ENCODE results near the gene CNTRL.

The CNTRL gene

DNA sequence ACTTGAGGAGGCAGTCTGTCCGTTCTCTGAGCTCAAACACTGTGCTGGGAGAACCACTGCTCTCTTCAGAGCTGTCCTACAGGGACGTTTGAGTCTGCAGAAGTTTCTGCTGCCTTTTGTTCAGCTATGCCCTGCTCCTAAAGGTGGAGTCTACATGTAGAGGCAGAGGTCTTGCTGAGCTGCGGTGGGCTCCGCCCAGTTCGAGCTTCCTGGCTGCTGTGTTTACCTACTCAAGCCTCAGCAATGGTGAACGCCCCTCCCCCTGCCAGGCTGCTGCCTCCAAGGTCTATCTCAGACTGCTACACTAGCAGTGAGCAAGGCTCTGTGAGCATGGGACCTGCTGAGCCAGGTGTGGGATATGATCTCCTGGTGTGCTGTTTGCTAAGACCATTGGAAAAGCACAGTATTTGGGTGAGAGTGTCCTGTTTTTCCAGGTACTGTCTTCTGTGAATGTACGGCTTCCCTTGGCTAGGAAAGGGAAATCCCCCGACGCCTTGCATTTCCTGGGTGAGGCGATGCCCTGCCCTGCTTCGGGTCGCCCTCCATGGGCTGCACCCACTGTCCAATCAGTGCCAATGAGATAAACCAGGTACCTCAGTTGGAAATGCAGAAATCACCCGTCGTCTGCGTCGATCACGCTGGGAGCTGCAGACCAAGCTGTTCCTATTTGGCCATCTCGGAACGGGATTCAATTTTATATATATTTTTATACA lies 58.5 kb downstream of the CNTRL start:
- Histone ChIP-seq H3K9me3 (ENCODE audit: control insufficient read depth, low read length) (no peaks in the 10 kb centered on the region), H3K4me3 (ENCODE audit: extremely low read depth, insufficient read depth, low read length, poor library complexity, severe bottlenecking) (no peak overlapping the region), H3K27ac (ENCODE audit: low read depth, low read length, severe bottlenecking) (no peak overlapping the region), H3K36me3 (ENCODE audit: control insufficient read depth, insufficient read depth, low read length) (peaks cover 9% of the 10 kb centered on the region), H3K4me1 (ENCODE audit: control insufficient read depth, insufficient read depth, low read length, poor library complexity, severe bottlenecking) (no peaks in the 10 kb centered on the region)
- WGBS, 2 experiments (ENCODE audit: insufficient coverage in 2 of 2), result 83 to 87% methylated on average over 15 to 16 of the region's 19 CpGs

DNA sequence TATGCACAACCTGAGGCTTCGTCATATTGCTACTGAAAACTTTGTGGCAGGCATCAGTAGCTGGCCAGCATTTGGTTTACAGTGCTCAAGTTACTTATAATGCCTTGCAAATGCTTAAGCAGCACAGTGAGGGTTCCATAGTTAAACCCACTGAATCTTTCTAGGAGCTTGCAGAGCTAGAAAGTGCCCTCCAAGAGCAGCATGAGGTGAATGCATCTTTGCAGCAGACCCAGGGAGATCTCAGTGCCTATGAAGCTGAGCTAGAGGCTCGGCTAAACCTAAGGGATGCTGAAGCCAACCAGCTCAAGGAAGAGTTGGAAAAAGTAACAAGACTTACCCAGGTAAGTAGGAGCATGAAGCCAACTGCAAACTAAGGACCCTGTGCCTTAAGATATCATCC lies 60.9 kb downstream of the CNTRL start:
- WGBS, 2 experiments (ENCODE audit: insufficient coverage in 2 of 2), result 70 to 83% methylated on average over 2 of the region's 2 CpGs
- H3K36me3 ChIP-seq (ENCODE audit: control insufficient read depth, insufficient read depth, low read length), result peaks cover 16% of the 10 kb centered on the region

DNA sequence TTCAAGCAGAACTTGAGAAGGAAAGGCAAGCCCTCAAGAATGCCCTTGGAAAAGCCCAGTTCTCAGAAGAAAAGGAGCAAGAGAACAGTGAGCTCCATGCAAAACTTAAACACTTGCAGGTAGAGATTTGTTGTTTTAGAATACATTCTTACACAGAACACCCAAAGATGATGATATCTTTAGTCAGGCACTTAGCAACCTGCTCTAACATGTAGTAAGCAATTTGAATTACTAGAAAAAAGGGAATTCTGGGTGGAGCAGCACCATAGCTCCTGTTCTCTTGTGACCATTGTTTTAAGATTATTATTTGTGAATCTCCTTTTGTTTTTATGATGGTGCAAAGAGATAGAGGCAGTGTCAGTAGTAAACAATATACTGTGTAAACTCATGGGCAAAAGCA lies 63.8 kb downstream of the CNTRL start:
- Histone ChIP-seq H3K36me3 (ENCODE audit: control insufficient read depth, insufficient read depth, low read length) (peaks cover 36% of the 10 kb centered on the region), H3K4me3 (ENCODE audit: extremely low read depth, insufficient read depth, low read length, poor library complexity, severe bottlenecking) (no peak overlapping the region)

More for the DNA sequence above, 60.9 kb downstream of the CNTRL start:
- no peak overlapping the region for H3K27ac ChIP-seq (ENCODE audit: low read depth, low read length, severe bottlenecking)
- H3K4me3 ChIP-seq (ENCODE audit: extremely low read depth, insufficient read depth, low read length, poor library complexity, severe bottlenecking), result no peak overlapping the region
- peaks cover 5% of the 10 kb centered on the region for H3K4me1 ChIP-seq (ENCODE audit: control insufficient read depth, insufficient read depth, low read length, poor library complexity, severe bottlenecking)
- H3K9me3 ChIP-seq (ENCODE audit: control insufficient read depth, low read length), result no peaks in the 10 kb centered on the region

DNA sequence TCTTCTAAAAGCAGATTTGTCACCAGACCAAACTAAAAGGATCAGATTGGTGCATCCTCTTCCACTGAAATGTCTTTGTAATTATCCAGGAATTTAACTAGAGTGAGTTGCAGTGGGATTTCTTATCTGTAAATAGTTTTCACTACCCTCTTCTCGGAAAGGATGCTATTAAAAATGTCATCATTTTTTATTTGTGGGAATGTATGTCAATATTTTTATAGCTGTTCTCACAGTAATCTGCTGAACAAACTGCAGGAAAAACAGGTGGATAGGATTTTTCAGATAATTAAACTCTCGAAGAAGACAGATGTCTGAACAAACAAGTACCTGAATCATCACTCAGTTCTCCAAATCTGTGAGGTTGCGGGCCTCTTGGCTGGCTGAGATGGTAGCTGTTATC lies 64.2 kb downstream of the CNTRL start:
- Histone ChIP-seq H3K4me1 (ENCODE audit: control insufficient read depth, insufficient read depth, low read length, poor library complexity, severe bottlenecking) (peaks cover 5% of the 10 kb centered on the region), H3K36me3 (ENCODE audit: control insufficient read depth, insufficient read depth, low read length) (peaks cover 38% of the 10 kb centered on the region), H3K9me3 (ENCODE audit: control insufficient read depth, low read length) (no peaks in the 10 kb centered on the region), H3K4me3 (ENCODE audit: extremely low read depth, insufficient read depth, low read length, poor library complexity, severe bottlenecking) (no peak overlapping the region), H3K27ac (ENCODE audit: low read depth, low read length, severe bottlenecking) (no peak overlapping the region)
- WGBS, 2 experiments (ENCODE audit: insufficient coverage in 2 of 2), result 83 to 100% methylated on average over 1 of the region's 3 CpGs

More for the DNA sequence above, 63.8 kb downstream of the CNTRL start:
- Histone ChIP-seq H3K9me3 (ENCODE audit: control insufficient read depth, low read length) (no peaks in the 10 kb centered on the region), H3K27ac (ENCODE audit: low read depth, low read length, severe bottlenecking) (no peak overlapping the region), H3K4me1 (ENCODE audit: control insufficient read depth, insufficient read depth, low read length, poor library complexity, severe bottlenecking) (peaks cover 5% of the 10 kb centered on the region)

DNA sequence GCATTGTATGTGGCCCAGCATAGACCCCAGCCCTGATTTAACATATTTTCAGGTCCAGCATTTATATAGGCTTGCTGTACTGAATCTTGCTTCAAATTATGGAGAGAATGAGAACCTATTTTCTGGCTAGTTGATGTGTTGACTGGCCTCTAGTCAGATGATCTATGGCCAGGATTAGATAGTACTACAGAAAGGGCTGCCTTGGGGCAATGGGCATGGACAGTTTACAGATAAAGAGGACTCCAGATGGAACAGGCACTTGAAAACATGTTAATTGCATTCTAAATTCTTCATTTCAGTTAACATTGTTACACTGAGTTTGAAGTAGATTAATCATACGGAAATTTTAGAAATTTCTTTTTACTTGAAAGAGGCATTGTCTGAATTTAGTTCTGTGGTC lies 65.4 kb downstream of the CNTRL start:
- peaks cover 5% of the 10 kb centered on the region for H3K4me1 ChIP-seq (ENCODE audit: control insufficient read depth, insufficient read depth, low read length, poor library complexity, severe bottlenecking)
- peaks cover 46% of the 10 kb centered on the region for H3K36me3 ChIP-seq (ENCODE audit: control insufficient read depth, insufficient read depth, low read length)
- H3K4me3 ChIP-seq (ENCODE audit: extremely low read depth, insufficient read depth, low read length, poor library complexity, severe bottlenecking), result no peak overlapping the region
- H3K9me3 ChIP-seq (ENCODE audit: control insufficient read depth, low read length), result no peaks in the 10 kb centered on the region
- no CpG with 5 or more reads among the region's 1 CpG for WGBS, 2 experiments (ENCODE audit: insufficient coverage in 2 of 2)
- no peak overlapping the region for H3K27ac ChIP-seq (ENCODE audit: low read depth, low read length, severe bottlenecking)

DNA sequence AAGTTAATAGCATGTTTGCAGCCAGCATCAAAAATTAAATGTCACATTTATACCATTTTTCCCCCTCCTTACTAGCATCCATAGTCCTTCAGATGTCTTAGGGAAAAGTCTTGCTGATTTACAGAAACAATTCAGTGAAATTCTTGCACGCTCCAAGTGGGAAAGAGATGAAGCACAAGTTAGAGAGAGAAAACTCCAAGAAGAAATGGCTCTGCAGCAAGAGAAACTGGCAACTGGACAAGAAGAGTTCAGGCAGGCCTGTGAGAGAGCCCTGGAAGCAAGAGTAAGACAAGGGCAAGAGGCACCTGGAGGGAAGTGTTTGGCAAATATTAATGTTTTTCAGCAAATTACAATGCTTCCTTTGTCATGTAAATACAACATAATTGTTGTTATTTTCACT lies 66.6 kb downstream of the CNTRL start:
- H3K9me3 ChIP-seq (ENCODE audit: control insufficient read depth, low read length), result no peaks in the 10 kb centered on the region
- H3K36me3 ChIP-seq (ENCODE audit: control insufficient read depth, insufficient read depth, low read length), result peaks cover 49% of the 10 kb centered on the region
- 100% methylated on average over 1 of the region's 1 CpG for WGBS, 2 experiments (ENCODE audit: insufficient coverage in 2 of 2)
- H3K27ac ChIP-seq (ENCODE audit: low read depth, low read length, severe bottlenecking), result no peak overlapping the region
- no peak overlapping the region for H3K4me3 ChIP-seq (ENCODE audit: extremely low read depth, insufficient read depth, low read length, poor library complexity, severe bottlenecking)
- H3K4me1 ChIP-seq (ENCODE audit: control insufficient read depth, insufficient read depth, low read length, poor library complexity, severe bottlenecking), result peaks cover 5% of the 10 kb centered on the region

DNA sequence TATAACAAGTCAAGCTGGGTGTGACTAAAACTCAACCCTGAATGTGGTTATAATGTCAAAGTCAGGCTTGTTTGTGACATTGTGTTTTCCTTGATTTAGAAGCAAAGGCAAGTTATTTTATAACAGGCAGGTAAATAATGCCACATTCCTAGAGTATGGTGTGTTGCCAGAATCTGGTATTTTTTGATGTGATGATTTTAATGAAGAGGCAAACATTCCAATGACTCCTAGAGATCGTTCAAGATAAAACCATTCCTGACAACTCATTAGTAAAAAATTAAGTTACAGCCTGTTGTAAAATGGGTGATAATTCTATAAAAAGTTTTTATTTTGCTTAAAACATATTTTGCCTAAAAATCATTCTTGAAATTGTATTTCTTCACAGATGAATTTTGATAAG lies 67.0 kb downstream of the CNTRL start:
- peaks cover 5% of the 10 kb centered on the region for H3K4me1 ChIP-seq (ENCODE audit: control insufficient read depth, insufficient read depth, low read length, poor library complexity, severe bottlenecking)
- H3K27ac ChIP-seq (ENCODE audit: low read depth, low read length, severe bottlenecking), result no peak overlapping the region
- no peak overlapping the region for H3K4me3 ChIP-seq (ENCODE audit: extremely low read depth, insufficient read depth, low read length, poor library complexity, severe bottlenecking)
- WGBS, 2 experiments (ENCODE audit: insufficient coverage in 2 of 2), result no CpG with 5 or more reads among the region's 1 CpG
- peaks cover 50% of the 10 kb centered on the region for H3K36me3 ChIP-seq (ENCODE audit: control insufficient read depth, insufficient read depth, low read length)
- no peaks in the 10 kb centered on the region for H3K9me3 ChIP-seq (ENCODE audit: control insufficient read depth, low read length)

DNA sequence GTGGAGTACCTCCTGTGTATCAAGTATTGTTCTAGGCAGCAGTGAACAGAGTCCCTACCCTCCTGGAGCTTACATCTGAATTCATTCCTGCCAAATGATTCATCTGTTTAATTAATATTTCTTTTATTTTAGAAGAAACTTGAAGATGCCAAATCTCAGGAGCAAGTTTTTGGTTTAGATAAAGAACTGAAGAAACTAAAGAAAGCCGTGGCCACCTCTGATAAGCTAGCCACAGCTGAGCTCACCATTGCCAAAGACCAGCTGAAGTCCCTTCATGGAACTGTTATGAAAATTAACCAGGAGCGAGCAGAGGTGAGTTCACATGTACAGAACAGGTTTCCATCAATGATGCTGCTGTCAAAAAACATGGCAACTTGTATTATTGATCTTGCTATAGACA lies 69.0 kb downstream of the CNTRL start:
- Histone ChIP-seq H3K4me3 (ENCODE audit: extremely low read depth, insufficient read depth, low read length, poor library complexity, severe bottlenecking) (no peak overlapping the region), H3K4me1 (ENCODE audit: control insufficient read depth, insufficient read depth, low read length, poor library complexity, severe bottlenecking) (peaks cover under 1% of the 10 kb centered on the region), H3K9me3 (ENCODE audit: control insufficient read depth, low read length) (no peaks in the 10 kb centered on the region), H3K27ac (ENCODE audit: low read depth, low read length, severe bottlenecking) (no peak overlapping the region), H3K36me3 (ENCODE audit: control insufficient read depth, insufficient read depth, low read length) (peaks cover 64% of the 10 kb centered on the region)
- 96 to 100% methylated on average over 2 of the region's 2 CpGs for WGBS, 2 experiments (ENCODE audit: insufficient coverage in 2 of 2)

DNA sequence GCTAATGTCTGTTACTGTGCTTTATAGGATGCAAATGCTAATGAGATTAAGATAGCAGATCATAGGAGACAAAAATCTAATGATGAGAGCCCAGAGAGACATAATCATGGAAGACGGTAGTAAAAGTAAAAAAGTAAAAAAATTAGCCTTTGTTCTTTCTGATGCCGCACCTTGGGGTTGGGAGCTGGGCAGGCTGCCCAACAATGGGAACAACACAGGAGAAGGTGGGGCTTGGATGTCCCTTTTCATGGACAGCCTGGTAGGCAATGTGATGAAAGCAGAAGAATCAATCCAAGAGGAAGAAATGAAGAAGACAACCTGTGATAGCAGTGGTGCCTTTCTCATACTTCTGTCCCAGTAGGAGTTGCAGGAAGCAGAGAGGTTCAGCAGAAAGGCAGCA lies 69.7 kb downstream of the CNTRL start:
- Histone ChIP-seq H3K9me3 (ENCODE audit: control insufficient read depth, low read length) (no peaks in the 10 kb centered on the region), H3K36me3 (ENCODE audit: control insufficient read depth, insufficient read depth, low read length) (peaks cover 64% of the 10 kb centered on the region), H3K4me1 (ENCODE audit: control insufficient read depth, insufficient read depth, low read length, poor library complexity, severe bottlenecking) (no peaks in the 10 kb centered on the region), H3K27ac (ENCODE audit: low read depth, low read length, severe bottlenecking) (no peak overlapping the region), H3K4me3 (ENCODE audit: extremely low read depth, insufficient read depth, low read length, poor library complexity, severe bottlenecking) (no peak overlapping the region)
- WGBS, 2 experiments (ENCODE audit: insufficient coverage in 2 of 2), result 94 to 100% methylated on average over 2 of the region's 2 CpGs

DNA sequence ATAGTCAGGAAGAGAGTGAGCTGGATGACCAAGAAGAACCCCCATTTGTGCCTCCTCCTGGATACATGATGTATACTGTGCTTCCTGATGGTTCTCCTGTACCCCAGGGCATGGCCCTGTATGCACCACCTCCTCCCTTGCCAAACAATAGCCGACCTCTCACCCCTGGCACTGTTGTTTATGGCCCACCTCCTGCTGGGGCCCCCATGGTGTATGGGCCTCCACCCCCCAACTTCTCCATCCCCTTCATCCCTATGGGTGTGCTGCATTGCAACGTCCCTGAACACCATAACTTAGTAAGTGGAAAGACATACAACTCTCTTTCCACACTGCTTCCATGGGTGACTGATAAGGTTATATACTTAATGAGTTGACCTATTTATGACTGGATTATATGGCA lies 75.4 kb downstream of the CNTRL start:
- no peaks in the 10 kb centered on the region for H3K4me1 ChIP-seq (ENCODE audit: control insufficient read depth, insufficient read depth, low read length, poor library complexity, severe bottlenecking)
- 86 to 100% methylated on average over 1 of the region's 2 CpGs for WGBS, 2 experiments (ENCODE audit: insufficient coverage in 2 of 2)
- H3K9me3 ChIP-seq (ENCODE audit: control insufficient read depth, low read length), result no peaks in the 10 kb centered on the region
- H3K36me3 ChIP-seq (ENCODE audit: control insufficient read depth, insufficient read depth, low read length), result peaks cover 23% of the 10 kb centered on the region
- no peak overlapping the region for H3K27ac ChIP-seq (ENCODE audit: low read depth, low read length, severe bottlenecking)
- no peak overlapping the region for H3K4me3 ChIP-seq (ENCODE audit: extremely low read depth, insufficient read depth, low read length, poor library complexity, severe bottlenecking)

DNA sequence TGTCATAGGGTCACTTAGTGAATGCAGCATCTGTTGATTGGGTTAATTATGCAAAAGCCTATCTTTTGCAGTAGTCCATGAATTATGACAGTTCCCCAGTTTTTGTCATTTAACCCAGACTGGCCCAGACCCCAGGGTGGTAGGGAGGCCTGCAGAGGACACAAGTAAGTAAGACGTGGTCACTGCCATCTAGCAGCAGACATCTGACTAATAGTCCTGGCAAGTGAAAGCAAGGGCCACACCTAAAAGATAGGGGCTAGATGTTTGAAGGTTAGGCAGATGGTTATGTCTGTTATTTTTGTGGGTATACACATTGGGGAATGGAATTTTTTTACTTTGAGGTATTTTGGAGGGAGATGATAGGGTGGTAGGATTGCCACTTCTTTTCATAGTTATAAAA lies 78.9 kb downstream of the CNTRL start:
- no peaks in the 10 kb centered on the region for H3K9me3 ChIP-seq (ENCODE audit: control insufficient read depth, low read length)
- H3K27ac ChIP-seq (ENCODE audit: low read depth, low read length, severe bottlenecking), result no peak overlapping the region
- H3K36me3 ChIP-seq (ENCODE audit: control insufficient read depth, insufficient read depth, low read length), result peaks cover 10% of the 10 kb centered on the region
- 88 to 100% methylated on average over 1 of the region's 1 CpG for WGBS, 2 experiments (ENCODE audit: insufficient coverage in 2 of 2)
- H3K4me1 ChIP-seq (ENCODE audit: control insufficient read depth, insufficient read depth, low read length, poor library complexity, severe bottlenecking), result peaks cover 3% of the 10 kb centered on the region
- H3K4me3 ChIP-seq (ENCODE audit: extremely low read depth, insufficient read depth, low read length, poor library complexity, severe bottlenecking), result no peak overlapping the region

All from mesodermal cell (in vitro differentiated cells).